Trophoblast cell (in vitro differentiated cells and primary cell): ENCODE data around the gene NPW.

ENCODE experiments used
- DNase-seq, 2 donors: peaks; one replicate each; pipeline ENCODE4 v3.0.0-alpha.2; 2016
- H2AFZ ChIP-seq: 2 replicates; pipeline ENCODE4 v1.6.1; 2013; ENCODE audit warnings: low read length, moderate library complexity, mild to moderate bottlenecking; ENCODE audit not compliant: insufficient read depth, poor library complexity
- H2AK5ac ChIP-seq: 2 replicates; pipeline ENCODE4 v1.6.1; 2013; ENCODE audit warnings: mild to moderate bottlenecking, low read length
- H2BK120ac ChIP-seq: 2 replicates; pipeline ENCODE4 v1.6.1; 2013; ENCODE audit warnings: low read length, mild to moderate bottlenecking, moderate library complexity; ENCODE audit not compliant: insufficient read depth, poor library complexity
- H2BK12ac ChIP-seq: 2 replicates; pipeline ENCODE4 v1.6.1; 2013; ENCODE audit warnings: mild to moderate bottlenecking, low read length, moderate library complexity
- H2BK5ac ChIP-seq: 2 replicates; pipeline ENCODE4 v1.6.1; 2013; ENCODE audit warnings: low read length, low read depth, moderate library complexity, mild to moderate bottlenecking; ENCODE audit not compliant: poor library complexity
- H3K14ac ChIP-seq: 2 replicates; pipeline ENCODE4 v1.6.1; 2013; ENCODE audit warnings: mild to moderate bottlenecking, low read length
- H3K18ac ChIP-seq: 2 replicates; pipeline ENCODE4 v1.6.1; 2013; ENCODE audit warnings: mild to moderate bottlenecking, low read length
- H3K23ac ChIP-seq: 2 replicates; pipeline ENCODE4 v1.6.1; 2013; ENCODE audit warnings: low read length
- H3K27ac ChIP-seq: 2 replicates; pipeline ENCODE4 v1.5.1; 2013; ENCODE audit warnings: low read depth, mild to moderate bottlenecking, inconsistent platforms, low read length, moderate library complexity
- H3K27me3 ChIP-seq: 2 replicates; pipeline ENCODE4 v1.6.1; 2013; ENCODE audit warnings: inconsistent platforms, mild to moderate bottlenecking, low read length, moderate library complexity; ENCODE audit not compliant: insufficient read depth
- H3K36me3 ChIP-seq, 2 experiments: 1 replicate in 1 of 2; 2 replicates in 1 of 2; pipeline ENCODE4 v1.6.1; 2013; ENCODE audit warnings: low read length in 2 of 2, mild to moderate bottlenecking in 2 of 2, moderate library complexity in 1 of 2; ENCODE audit not compliant: insufficient read depth in 2 of 2, control insufficient read depth in 1 of 2
- H3K4ac ChIP-seq: 2 replicates; pipeline ENCODE4 v1.6.1; 2013; ENCODE audit warnings: low read depth, mild to moderate bottlenecking, low read length, moderate library complexity
- H3K4me1 ChIP-seq, 2 experiments: 1 replicate in 1 of 2; 2 replicates in 1 of 2; pipeline ENCODE4 v1.6.1; 2013; ENCODE audit warnings: low read length in 2 of 2, mild to moderate bottlenecking in 2 of 2, moderate library complexity in 1 of 2; ENCODE audit not compliant: insufficient read depth in 2 of 2, control insufficient read depth in 1 of 2
- H3K4me2 ChIP-seq: 2 replicates; pipeline ENCODE4 v1.6.1; 2013; ENCODE audit warnings: inconsistent platforms, mild to moderate bottlenecking, low read length, moderate library complexity
- H3K4me3 ChIP-seq: 2 replicates; pipeline ENCODE4 v1.5.1; 2013; ENCODE audit warnings: mild to moderate bottlenecking, low read depth, low read length, inconsistent platforms
- H3K79me1 ChIP-seq: one replicate; pipeline ENCODE4 v1.6.1; 2013; ENCODE audit warnings: low read length
- H3K79me2 ChIP-seq: 2 replicates; pipeline ENCODE4 v1.6.1; 2013; ENCODE audit warnings: low read length, mild to moderate bottlenecking; ENCODE audit not compliant: control insufficient read depth, insufficient read depth, poor library complexity
- H3K9ac ChIP-seq: 2 replicates; pipeline ENCODE4 v1.6.1; 2013; ENCODE audit warnings: mild to moderate bottlenecking, low read length
- H3K9me3 ChIP-seq: 2 replicates; pipeline ENCODE4 v1.6.1; 2013; ENCODE audit warnings: low read depth, mild to moderate bottlenecking, control low read depth, inconsistent platforms, low read length; ENCODE audit not compliant: insufficient read depth
- H4K12ac ChIP-seq: 2 replicates; pipeline ENCODE4 v1.6.1; 2013; ENCODE audit warnings: low read depth, mild to moderate bottlenecking, low read length, moderate library complexity
- H4K8ac ChIP-seq: 2 replicates; pipeline ENCODE4 v1.6.1; 2013; ENCODE audit warnings: low read depth, mild to moderate bottlenecking, low read length, moderate library complexity
- H4K91ac ChIP-seq: one replicate; pipeline ENCODE4 v1.6.1; 2013; ENCODE audit warnings: low read depth, mild to moderate bottlenecking, low read length, moderate library complexity
- WGBS: extraction: QIAGEN DNeasy Blood & Tissue Kit; methylation state at CpG from one replicate; pipeline ENCODE4 v1.1.7; 2013; ENCODE audit warnings: missing lambda C conversion rate; ENCODE audit not compliant: insufficient read length, insufficient coverage; ENCODE audit errors: extremely low coverage; 5-methylcytosine and 5-hydroxymethylcytosine counted together

Gene NPW

DNA sequence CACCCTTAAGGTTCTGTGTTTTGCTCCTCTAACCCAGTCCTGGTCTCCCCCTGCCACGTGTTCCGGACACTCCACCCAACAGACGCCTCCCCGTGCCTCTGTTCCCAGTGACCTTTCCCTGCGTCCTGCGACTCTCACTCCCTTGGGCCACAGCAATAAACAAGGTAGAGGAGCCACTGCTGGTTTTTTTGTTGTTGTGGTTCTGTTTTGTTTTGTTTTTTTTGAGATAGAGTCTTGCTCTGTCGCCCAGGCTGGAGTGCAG lies 3.7 kb upstream of the NPW start:
- Histone ChIP-seq H3K27me3 (peaks cover 22% of the 10 kb centered on the region), H3K9me3 (peaks cover 2% of the 10 kb centered on the region), H2AK5ac (no peak overlapping the region), H3K4me2 (no peak overlapping the region), H3K14ac (no peak overlapping the region), H3K9ac (no peak overlapping the region), H3K27ac (no peak overlapping the region), H3K18ac (no peak overlapping the region), H3K36me3 (no peaks in the 10 kb centered on the region), H3K4ac (no peak overlapping the region), H2BK120ac (no peak overlapping the region), H4K91ac (no peak overlapping the region), H3K23ac (no peak overlapping the region), H4K8ac (no peak overlapping the region), H3K4me1 (peaks cover 6 to 12% of the 10 kb centered on the region in 2 experiments), H2BK5ac (no peak overlapping the region), H3K79me2 (no peaks in the 10 kb centered on the region), H4K12ac (no peak overlapping the region), H2BK12ac (no peak overlapping the region), H2AFZ (no peak overlapping the region), H3K79me1 (no peaks in the 10 kb centered on the region), H3K4me3 (no peak overlapping the region)
- DNase-seq: no peak
- WGBS: no CpG with 5 or more reads among the region's 7 CpGs

DNA sequence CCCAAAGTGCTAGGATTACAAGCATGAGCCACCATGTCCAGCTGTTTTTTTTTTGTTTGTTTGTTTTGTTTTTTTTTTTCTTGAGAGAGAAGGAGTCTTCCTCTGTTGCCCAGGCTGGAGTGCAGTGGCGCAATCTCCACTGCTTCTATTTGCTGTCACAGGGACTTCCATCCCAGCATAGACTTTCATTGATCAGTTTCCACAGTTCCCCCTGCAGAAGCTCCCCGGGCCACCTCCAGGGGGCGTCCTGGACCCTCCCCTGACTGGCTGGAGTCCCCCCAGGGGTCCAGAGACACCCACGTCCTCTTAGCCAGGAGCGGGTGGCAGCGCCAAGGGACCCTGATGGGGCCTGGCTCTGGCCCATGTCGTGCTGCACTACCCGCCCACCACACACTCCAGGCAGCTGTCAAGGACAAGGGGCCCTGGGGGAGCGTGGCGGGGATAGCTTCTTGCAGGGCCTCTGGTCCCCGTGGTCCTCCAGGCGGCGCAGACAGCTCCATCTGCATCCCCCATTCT lies 3.1 kb upstream of the NPW start:
- H3K23ac ChIP-seq: no peak overlapping the region
- H4K8ac ChIP-seq: no peak overlapping the region
- no peak overlapping the region for H3K18ac ChIP-seq
- H2BK12ac ChIP-seq: no peak overlapping the region
- no peak overlapping the region for H2AK5ac ChIP-seq
- H4K12ac ChIP-seq: no peak overlapping the region
- H3K14ac ChIP-seq: no peak overlapping the region
- H3K79me1 ChIP-seq: no peaks in the 10 kb centered on the region
- no peak for DNase-seq
- no CpG with 5 or more reads among the region's 13 CpGs for WGBS
- peaks cover 22% of the 10 kb centered on the region for H3K27me3 ChIP-seq
- H3K9ac ChIP-seq: no peak overlapping the region
- H3K4me1 ChIP-seq: peaks cover 6 to 12% of the 10 kb centered on the region in 2 experiments
- H3K27ac ChIP-seq: no peak overlapping the region
- H3K4ac ChIP-seq: no peak overlapping the region
- no peak overlapping the region for H2BK5ac ChIP-seq
- no peaks in the 10 kb centered on the region for H3K79me2 ChIP-seq
- no peak overlapping the region for H2BK120ac ChIP-seq
- no peak overlapping the region for H2AFZ ChIP-seq
- no peaks in the 10 kb centered on the region for H3K36me3 ChIP-seq
- H3K9me3 ChIP-seq: peaks cover 2% of the 10 kb centered on the region
- H3K4me3 ChIP-seq: no peak overlapping the region
- H3K4me2 ChIP-seq: no peak overlapping the region
- H4K91ac ChIP-seq: no peak overlapping the region

DNA sequence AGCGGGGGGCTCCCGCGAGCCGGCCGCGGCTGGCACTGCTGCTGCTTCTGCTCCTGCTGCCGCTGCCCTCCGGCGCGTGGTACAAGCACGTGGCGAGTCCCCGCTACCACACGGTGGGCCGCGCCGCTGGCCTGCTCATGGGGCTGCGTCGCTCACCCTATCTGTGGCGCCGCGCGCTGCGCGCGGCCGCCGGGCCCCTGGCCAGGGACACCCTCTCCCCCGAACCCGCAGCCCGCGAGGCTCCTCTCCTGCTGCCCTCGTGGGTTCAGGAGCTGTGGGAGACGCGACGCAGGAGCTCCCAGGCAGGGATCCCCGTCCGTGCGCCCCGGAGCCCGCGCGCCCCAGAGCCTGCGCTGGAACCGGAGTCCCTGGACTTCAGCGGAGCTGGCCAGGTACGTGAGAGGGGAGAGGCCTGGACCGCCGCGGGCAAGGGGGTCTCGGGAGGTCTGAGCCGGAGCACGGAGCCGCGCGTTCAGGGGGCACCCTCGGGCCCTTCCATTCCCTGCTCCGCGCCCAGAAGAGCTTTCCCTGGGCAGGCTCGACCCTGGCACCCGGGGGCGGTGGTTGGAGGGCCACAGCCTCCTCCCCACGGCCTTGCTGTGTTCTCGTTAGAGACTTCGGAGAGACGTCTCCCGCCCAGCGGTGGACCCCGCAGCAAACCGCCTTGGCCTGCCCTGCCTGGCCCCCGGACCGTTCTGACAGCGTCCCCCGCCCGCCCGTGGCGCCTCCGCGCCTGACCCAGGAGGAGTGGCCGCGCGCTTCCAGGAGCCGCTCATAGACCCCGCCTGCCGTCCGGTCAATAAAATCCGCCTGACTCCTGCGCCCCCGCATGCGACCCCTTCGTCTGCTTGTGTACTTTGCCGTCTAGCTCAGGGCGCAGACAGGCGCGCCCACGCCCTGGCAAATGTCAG lies 591 bp downstream of the NPW start:
- Histone ChIP-seq H4K8ac (no peak overlapping the region), H3K14ac (no peak overlapping the region), H2BK12ac (no peak overlapping the region), H3K79me1 (peaks cover 10% of the 10 kb centered on the region), H4K91ac (no peak overlapping the region), H4K12ac (no peak overlapping the region), H3K4ac (no peak overlapping the region), H3K27me3 (peaks cover 22% of the 10 kb centered on the region), H3K4me1 (peaks cover 18 to 21% of the 10 kb centered on the region in 2 experiments), H3K9ac (no peak overlapping the region), H3K79me2 (peaks cover 3% of the 10 kb centered on the region), H3K9me3 (peaks cover 2% of the 10 kb centered on the region), H3K4me2 (peak overlapping the region; percentile 29), H2AFZ (no peak overlapping the region), H2BK120ac (no peak overlapping the region), H3K4me3 (no peak overlapping the region), H2BK5ac (no peak overlapping the region), H3K23ac (no peak overlapping the region), H2AK5ac (no peak overlapping the region), H3K18ac (no peak overlapping the region), H3K27ac (no peak overlapping the region), H3K36me3 (no peaks in the 10 kb centered on the region)
- DNase-seq: no peak
- WGBS: no CpG with 5 or more reads among the region's 96 CpGs

DNA sequence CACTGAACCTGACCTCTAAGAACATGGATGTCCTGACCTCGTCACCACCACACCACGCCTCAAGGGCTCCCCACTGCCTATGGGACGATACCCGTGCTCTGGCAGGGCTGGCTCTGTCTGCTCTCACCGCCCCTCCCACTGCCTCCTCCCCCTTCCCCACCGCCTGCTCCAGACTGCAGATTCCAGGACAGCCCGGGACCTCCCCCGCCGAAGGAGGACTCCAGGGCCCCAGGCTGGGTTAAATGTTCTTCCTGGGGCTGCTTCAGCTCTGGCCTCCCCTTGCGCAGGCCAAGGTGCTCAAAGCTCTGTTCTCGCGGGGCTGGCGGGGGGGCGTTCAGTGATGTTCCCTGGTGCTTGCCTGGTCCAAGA lies 3.1 kb downstream of the NPW start:
- no peak overlapping the region for H2AK5ac ChIP-seq
- H3K23ac ChIP-seq: no peak overlapping the region
- peak overlapping the region; percentile 44 for H3K4me3 ChIP-seq
- no peak overlapping the region for H3K18ac ChIP-seq
- H3K4ac ChIP-seq: peak overlapping the region; percentile 13
- H3K14ac ChIP-seq: peak overlapping the region; percentile 35
- no peak overlapping the region for H2BK12ac ChIP-seq
- peak overlapping the region; percentile 78 for H3K4me2 ChIP-seq
- H2BK5ac ChIP-seq: peak overlapping the region; percentile 10
- H2BK120ac ChIP-seq: peak overlapping the region; percentile 16
- peaks cover 22% of the 10 kb centered on the region for H3K27me3 ChIP-seq
- H3K27ac ChIP-seq: peak overlapping the region; percentile 76
- peaks cover 3% of the 10 kb centered on the region for H3K79me2 ChIP-seq
- H3K9ac ChIP-seq: peak overlapping the region; percentile 48
- H3K9me3 ChIP-seq: peaks cover 5% of the 10 kb centered on the region
- DNase-seq: peak in 1 of 2 donors; percentile 47
- peaks cover 18% of the 10 kb centered on the region for H3K79me1 ChIP-seq
- peak overlapping the region; percentile 23 for H2AFZ ChIP-seq
- H4K12ac ChIP-seq: peak overlapping the region; percentile 5
- WGBS: no CpG with 5 or more reads among the region's 14 CpGs
- no peaks in the 10 kb centered on the region for H3K36me3 ChIP-seq
- peak overlapping the region; percentile 63 for H4K8ac ChIP-seq
- peak overlapping the region; percentile 65 for H4K91ac ChIP-seq
- H3K4me1 ChIP-seq: peaks cover 25 to 28% of the 10 kb centered on the region in 2 experiments
